Renal cortex interstitium (tissue), 11 donors: ENCODE results near the gene TMEM132C. TPM values are rescaled to one million over a fixed set of nuclear protein-coding genes. Genes with fewer than 3 reads are reported as not detected.
"Not testable (repeated sequence)": the region's sequence is repeated elsewhere in the genome, so short reads cannot be mapped to it uniquely, and the experiment has no call there.

Experiments
- DNase-seq, 11 donors: peaks; one replicate each; pipeline ENCODE4 v3.0.0-alpha.2; 2013; ENCODE audit warnings: low read depth in 9 of 11, low spot score in 4 of 11; ENCODE audit errors: extremely low read depth in 1 of 11
- polyA plus RNA-seq, 3 donors: library from polyadenylated mRNA; unstranded; fragments of 120-200 nt; gene quantifications; one replicate each; pipeline ENCODE4 v1.2.1, GENCODE V29; 2013; ENCODE audit not compliant: insufficient read length in 3 of 3

Gene TMEM132C
- polyA plus RNA-seq, 3 donors = 1.5 to 2.8 (median 1.8) TPM

- no peak for DNase-seq
Measured at GRCh38 chr12:128573907-128574306, 306.9 kb downstream of the TMEM132C start.

- DNase-seq = no peak
Measured at GRCh38 chr12:128578045-128578444, 311.1 kb downstream of the TMEM132C start.

GRCh38 chr12:128581321-128581761 lies 314.4 kb downstream of the TMEM132C start:
- DNase-seq = no peak

GRCh38 chr12:128583453-128583852 lies 316.5 kb downstream of the TMEM132C start:
- DNase-seq = no peak

- no peak for DNase-seq
Measured at GRCh38 chr12:128586451-128587029, 319.6 kb downstream of the TMEM132C start.

- no peak for DNase-seq
Measured at GRCh38 chr12:128587918-128588317, 320.9 kb downstream of the TMEM132C start.

- peak in 2 of 11 donors; percentile 8 to 20 for DNase-seq
Measured at GRCh38 chr12:128592220-128592744, 325.3 kb downstream of the TMEM132C start.

- DNase-seq = no peak
Measured at GRCh38 chr12:128594521-128594920, 327.6 kb downstream of the TMEM132C start.

- no peak for DNase-seq
Measured at GRCh38 chr12:128595609-128596008, 328.6 kb downstream of the TMEM132C start.

GRCh38 chr12:128600886-128601285 lies 333.9 kb downstream of the TMEM132C start:
- no peak for DNase-seq

GRCh38 chr12:128603573-128604115 lies 336.7 kb downstream of the TMEM132C start:
- no peak for DNase-seq

GRCh38 chr12:128604219-128604618 lies 337.2 kb downstream of the TMEM132C start:
- not testable (repeated sequence) for DNase-seq

GRCh38 chr12:128606051-128606450 lies 339.1 kb downstream of the TMEM132C start:
- DNase-seq = no peak

- no peak for DNase-seq
Measured at GRCh38 chr12:128606538-128606937, 339.6 kb downstream of the TMEM132C start.

- no peak for DNase-seq
Measured at GRCh38 chr12:128606970-128607369, 340.0 kb downstream of the TMEM132C start.

- no peak for DNase-seq
Measured at GRCh38 chr12:128607641-128608040, 340.7 kb downstream of the TMEM132C start.

- DNase-seq = peak in 6 of 11 donors; percentile 4 to 15 (median 10)
Measured at GRCh38 chr12:128609861-128610260, 342.9 kb downstream of the TMEM132C start.

GRCh38 chr12:128611736-128612135 lies 344.8 kb downstream of the TMEM132C start:
- no peak for DNase-seq

GRCh38 chr12:128612150-128612850 lies 345.3 kb downstream of the TMEM132C start:
- DNase-seq = no peak
